Psoas muscle (tissue), 8 donors: Measurements from ENCODE around the gene MBD3. TPM values are rescaled to one million over a fixed set of nuclear protein-coding genes. Genes with fewer than 3 reads are reported as not detected.

Source experiments
- ATAC-seq, 4 donors: fragments of 200-7000 bp; cut with Tn5 transposase; one replicate each; pipeline ENCODE4 v1.9.1; 2020; ENCODE audit warnings: moderate library complexity in 3 of 4, mild to moderate bottlenecking in 2 of 4
- DNase-seq, 2 donors: peaks; one replicate each; pipeline ENCODE4 v3.0.0-alpha.2; 2020
- H3K27ac ChIP-seq: fragments of 200-600 bp; one replicate; pipeline ENCODE4 v1.8.0; 2022
- H3K27me3 ChIP-seq, 3 donors: fragments of 200-600 bp in 1 of 3; one replicate each; pipeline versions ENCODE4 v1.6.1 to v1.8.0; 2013 to 2022; ENCODE audit warnings: low read length in 2 of 3, mild to moderate bottlenecking in 2 of 3, moderate library complexity in 1 of 3; ENCODE audit not compliant: insufficient read depth in 3 of 3
- H3K36me3 ChIP-seq, 2 donors: fragments of 200-600 bp in 1 of 2; one replicate each; pipeline versions ENCODE4 v1.6.1 to v1.8.0; 2013 to 2022; ENCODE audit warnings: low read depth in 1 of 2, mild to moderate bottlenecking in 1 of 2, moderate library complexity in 1 of 2; ENCODE audit not compliant: insufficient read depth in 1 of 2
- H3K4me1 ChIP-seq: fragments of 200-600 bp; one replicate; pipeline ENCODE4 v1.8.0; 2022
- H3K4me3 ChIP-seq: fragments of 200-600 bp; one replicate; pipeline ENCODE4 v1.8.0; 2022; ENCODE audit warnings: mild to moderate bottlenecking
- H3K9me3 ChIP-seq: fragments of 200-600 bp; one replicate; pipeline ENCODE4 v1.8.0; 2022
- WGBS, 3 donors: extraction: QIAGEN DNeasy Blood & Tissue Kit; methylation state at CpG; one replicate each; pipeline versions ENCODE4 v1.1.6 to v1.1.7; 2013; 5-methylcytosine and 5-hydroxymethylcytosine counted together
- intact Hi-C, 2 donors: fragments of 100-400 bp; cut with DNase I; formaldehyde crosslinking; loops; one replicate each; pipeline versions ENCODE4 v1.11.0 to v1.14.2; 2022
- polyA plus RNA-seq, 3 donors: library from polyadenylated mRNA; stranded (reverse); fragments of 200-250 nt; gene quantifications; one replicate each; pipeline ENCODE4 v1.2.3, GENCODE V29; 2013
- total RNA-seq, 4 donors: library from RNA; stranded (reverse); fragmentation: NEBNext Ultra II Directional in 2 of 4; extraction: Animal tissue kit (Norgen Biotek cat#: 25700) in 2 of 4; gene quantifications; one replicate each; pipeline versions ENCODE4 v1.2.1 to v1.2.4, GENCODE V29; 2021 to 2023
- TF ChIP-seq, protein P1 (sequence below): fragments of 200-600 bp; IDR thresholded peaks from one replicate; pipeline ENCODE4 v1.8.0; 2022; ENCODE audit warnings: antibody characterized with exemption
- donor health status: healthy with polysubstance abuse.
- donor health status: DM: no; HTN: no; CAD: no; lungs with moderate emphysema.
- donor health status: Bipolar disorder and iron deficiency.
- donor health status: healthy.
- donor health status: DM: yes; HTN: yes; CAD: no.
- donor health status: DM: no; HTN: no; CAD: no.
- donor health status: DM: no; HTN: no; CAD: no.
- donor health status: DM: yes; HTN: yes; CAD: no.

MBD3 gene
- total and polyA plus RNA-seq, 7 donors, result 44.1 to 137 (median 83.6) TPM

DNA sequence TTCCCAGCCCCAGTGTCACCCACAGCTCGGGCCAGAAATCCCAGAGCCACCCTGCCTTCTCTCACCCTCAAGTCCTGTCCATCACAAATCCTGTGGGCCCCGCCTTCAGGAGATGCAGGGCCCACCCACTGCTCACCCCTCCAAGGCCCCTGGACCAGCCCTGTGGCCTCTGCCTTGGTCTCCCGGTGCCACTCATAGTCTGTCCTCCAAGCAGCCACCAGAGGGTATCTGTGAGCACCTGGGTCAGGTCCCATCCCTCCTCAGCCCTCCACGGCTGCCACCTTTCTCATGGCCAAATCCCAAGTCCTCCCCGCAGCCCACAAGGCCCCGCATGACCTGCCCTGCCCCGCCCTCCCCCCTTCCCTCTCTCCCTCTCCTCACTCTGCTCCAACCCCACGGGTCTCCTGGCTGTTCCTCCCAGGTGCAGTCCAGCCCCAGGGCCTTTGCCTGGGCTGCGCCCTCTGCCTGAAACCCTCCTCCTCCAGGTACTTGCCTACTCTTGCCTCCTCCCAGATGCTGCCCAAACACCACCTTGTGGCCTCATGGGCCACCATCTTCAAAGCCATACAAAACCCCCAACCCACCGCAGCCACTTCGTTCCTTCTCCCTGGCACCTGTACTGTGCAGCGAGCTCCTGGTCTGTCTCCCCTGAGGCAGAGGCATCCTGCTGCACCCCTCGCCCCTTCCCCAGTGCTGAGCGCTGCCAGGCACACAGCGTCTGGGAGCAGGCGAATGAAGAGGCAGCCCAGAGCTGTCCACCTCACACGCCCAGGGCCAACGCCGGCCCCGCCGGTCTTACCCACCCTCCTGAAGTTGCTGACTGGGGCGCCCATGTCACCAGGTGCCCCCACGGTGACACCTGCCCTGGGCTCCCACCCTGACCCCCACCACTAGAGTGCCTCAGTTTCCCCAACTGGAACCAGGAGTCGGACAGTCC is 25.8 kb upstream of the MBD3 start:
- Histone ChIP-seq H3K27ac (no peak overlapping the region), H3K36me3 (peaks cover 0 to 60% of the 10 kb centered on the region in 2 donors), H3K4me1 (no peaks in the 10 kb centered on the region), H3K27me3 (no peaks in the 10 kb centered on the region), H3K9me3 (no peaks in the 10 kb centered on the region), H3K4me3 (no peak overlapping the region)
- DNase-seq (no peak), ATAC-seq (peak; percentile 68 to 86 (median 78))
- intact Hi-C loops, result no loop called here
- TF ChIP-seq, protein P1, sequence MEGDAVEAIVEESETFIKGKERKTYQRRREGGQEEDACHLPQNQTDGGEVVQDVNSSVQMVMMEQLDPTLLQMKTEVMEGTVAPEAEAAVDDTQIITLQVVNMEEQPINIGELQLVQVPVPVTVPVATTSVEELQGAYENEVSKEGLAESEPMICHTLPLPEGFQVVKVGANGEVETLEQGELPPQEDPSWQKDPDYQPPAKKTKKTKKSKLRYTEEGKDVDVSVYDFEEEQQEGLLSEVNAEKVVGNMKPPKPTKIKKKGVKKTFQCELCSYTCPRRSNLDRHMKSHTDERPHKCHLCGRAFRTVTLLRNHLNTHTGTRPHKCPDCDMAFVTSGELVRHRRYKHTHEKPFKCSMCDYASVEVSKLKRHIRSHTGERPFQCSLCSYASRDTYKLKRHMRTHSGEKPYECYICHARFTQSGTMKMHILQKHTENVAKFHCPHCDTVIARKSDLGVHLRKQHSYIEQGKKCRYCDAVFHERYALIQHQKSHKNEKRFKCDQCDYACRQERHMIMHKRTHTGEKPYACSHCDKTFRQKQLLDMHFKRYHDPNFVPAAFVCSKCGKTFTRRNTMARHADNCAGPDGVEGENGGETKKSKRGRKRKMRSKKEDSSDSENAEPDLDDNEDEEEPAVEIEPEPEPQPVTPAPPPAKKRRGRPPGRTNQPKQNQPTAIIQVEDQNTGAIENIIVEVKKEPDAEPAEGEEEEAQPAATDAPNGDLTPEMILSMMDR, result peak; percentile 44
- WGBS, 3 donors, result 78 to 88% (median 78%) methylated on average over 22 to 24 of the region's 24 CpGs

DNA sequence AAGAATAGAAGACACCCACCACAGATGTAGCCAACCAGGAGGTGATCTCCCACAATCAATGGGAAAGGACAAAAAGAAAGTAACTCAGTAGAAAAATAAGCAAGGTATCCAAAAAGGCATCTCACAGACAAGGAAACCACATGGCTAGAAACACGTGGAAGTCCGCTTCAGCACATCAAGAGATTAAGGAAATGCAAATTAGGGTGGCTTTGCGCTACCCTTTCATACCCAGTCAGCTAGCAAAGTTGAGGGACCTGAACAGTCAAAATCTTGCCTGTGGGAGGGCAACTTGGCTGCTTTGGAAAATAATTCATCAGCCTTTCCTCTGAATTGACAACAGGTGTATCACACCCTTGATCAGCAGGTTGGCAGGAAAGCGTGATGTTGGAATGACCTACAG is 24.2 kb upstream of the MBD3 start:
- no peaks in the 10 kb centered on the region for H3K9me3 ChIP-seq
- ATAC-seq, result no peak
- H3K4me1 ChIP-seq, result no peaks in the 10 kb centered on the region
- no peak overlapping the region for H3K27ac ChIP-seq
- intact Hi-C loops, result no loop called here
- 73 to 86% (median 76%) methylated on average over 4 of the region's 4 CpGs for WGBS, 3 donors
- DNase-seq, result no peak
- TF ChIP-seq, protein P1, result no peak
- no peaks in the 10 kb centered on the region for H3K27me3 ChIP-seq
- H3K4me3 ChIP-seq, result no peak overlapping the region
- peaks cover 0 to 61% of the 10 kb centered on the region in 2 donors for H3K36me3 ChIP-seq

DNA sequence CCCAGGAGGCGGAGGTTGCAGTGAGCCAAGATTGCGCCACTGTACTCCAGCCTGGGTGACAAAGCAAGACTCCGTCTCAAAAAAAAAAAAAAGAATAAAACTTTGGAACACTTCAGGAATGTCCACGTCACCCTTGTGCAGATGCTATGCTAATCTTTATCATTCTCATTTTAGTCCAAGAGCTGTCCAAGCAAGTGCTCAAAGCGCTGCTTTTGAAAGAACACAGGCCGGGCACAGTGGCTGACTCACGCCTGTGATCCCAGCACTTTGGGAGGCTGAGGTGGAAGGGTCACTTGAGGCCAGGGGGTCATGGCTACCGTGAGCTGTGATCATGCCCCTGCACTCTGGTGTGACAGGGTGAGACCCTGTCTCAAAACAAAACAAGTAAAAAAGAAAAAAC is 23.7 kb upstream of the MBD3 start:
- no peak for DNase-seq
- Histone ChIP-seq H3K36me3 (peaks cover 2 to 60% of the 10 kb centered on the region in 2 donors), H3K9me3 (no peaks in the 10 kb centered on the region), H3K27me3 (no peaks in the 10 kb centered on the region), H3K4me1 (no peaks in the 10 kb centered on the region), H3K4me3 (no peak overlapping the region), H3K27ac (no peak overlapping the region)
- WGBS, 3 donors, result 78 to 90% (median 81%) methylated on average over 8 of the region's 8 CpGs
- intact Hi-C loops, result no loop called here
- TF ChIP-seq, protein P1, result no peak
- no peak for ATAC-seq

DNA sequence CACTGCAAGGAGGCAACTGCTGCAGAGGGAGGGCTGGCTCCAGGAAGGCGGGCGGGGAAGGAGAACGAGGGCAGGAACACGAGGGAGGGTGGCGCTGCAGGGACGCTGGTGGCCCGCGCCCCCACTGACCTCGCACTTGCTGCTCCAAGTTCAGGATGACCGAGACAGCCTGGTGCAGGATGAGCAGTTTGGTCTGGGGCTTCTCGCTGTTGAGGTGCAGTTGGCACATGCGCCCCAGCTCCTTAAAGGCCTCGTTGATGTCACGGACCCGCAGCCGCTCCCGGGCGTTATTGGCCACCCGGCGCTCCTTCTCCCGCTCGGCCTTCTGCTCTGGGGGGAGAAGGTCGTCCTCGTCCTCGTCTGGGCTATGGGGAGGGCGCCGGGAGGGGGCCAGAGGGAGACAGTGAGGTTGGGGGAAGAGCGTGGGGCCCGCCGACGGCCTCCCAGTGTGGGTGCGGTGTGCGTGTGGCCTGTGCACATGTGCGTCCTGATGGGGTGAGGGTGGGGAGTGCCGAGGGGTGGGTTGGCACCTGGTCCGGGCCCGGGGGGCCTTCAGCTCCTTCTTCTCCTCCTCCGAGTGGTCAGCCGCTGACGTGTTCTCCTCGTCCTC is 22.6 kb upstream of the MBD3 start:
- DNase-seq, result no peak
- no peaks in the 10 kb centered on the region for H3K4me1 ChIP-seq
- no peaks in the 10 kb centered on the region for H3K9me3 ChIP-seq
- H3K36me3 ChIP-seq, result peaks cover 2 to 69% of the 10 kb centered on the region in 2 donors
- no peaks in the 10 kb centered on the region for H3K27me3 ChIP-seq
- H3K27ac ChIP-seq, result no peak overlapping the region
- 89 to 93% (median 90%) methylated on average over 32 to 41 of the region's 41 CpGs for WGBS, 3 donors
- intact Hi-C loops, result no loop called here
- TF ChIP-seq, protein P1, result no peak
- no peak for ATAC-seq
- H3K4me3 ChIP-seq, result no peak overlapping the region
